ENCODE data around the gene AMPH. TPM values are rescaled to one million over a fixed set of nuclear protein-coding genes. Genes with fewer than 3 reads are reported as not detected.

AMPH gene
- total RNA-seq, 1 donor from 2014 or later: 10.7 TPM

GRCh38 chr7:38432671-38433070, 198.5 kb downstream of the AMPH start:
- DNase-seq (ENCODE audit: extremely low spot score, unreplicated experiment): no peak
- Mint-ChIP-seq H3K9me3 (ENCODE audit: unreplicated experiment) (no peaks in the 10 kb centered on the region), H3K4me1 (ENCODE audit: unreplicated experiment) (no peaks in the 10 kb centered on the region), H3K27me3 (ENCODE audit: unreplicated experiment) (no peaks in the 10 kb centered on the region), H3K27ac (ENCODE audit: unreplicated experiment) (no peak overlapping the region), H3K36me3 (ENCODE audit: unreplicated experiment) (peaks cover 4% of the 10 kb centered on the region), H3K4me3 (ENCODE audit: unreplicated experiment) (no peak overlapping the region)
- TF ChIP-seq, protein P1, sequence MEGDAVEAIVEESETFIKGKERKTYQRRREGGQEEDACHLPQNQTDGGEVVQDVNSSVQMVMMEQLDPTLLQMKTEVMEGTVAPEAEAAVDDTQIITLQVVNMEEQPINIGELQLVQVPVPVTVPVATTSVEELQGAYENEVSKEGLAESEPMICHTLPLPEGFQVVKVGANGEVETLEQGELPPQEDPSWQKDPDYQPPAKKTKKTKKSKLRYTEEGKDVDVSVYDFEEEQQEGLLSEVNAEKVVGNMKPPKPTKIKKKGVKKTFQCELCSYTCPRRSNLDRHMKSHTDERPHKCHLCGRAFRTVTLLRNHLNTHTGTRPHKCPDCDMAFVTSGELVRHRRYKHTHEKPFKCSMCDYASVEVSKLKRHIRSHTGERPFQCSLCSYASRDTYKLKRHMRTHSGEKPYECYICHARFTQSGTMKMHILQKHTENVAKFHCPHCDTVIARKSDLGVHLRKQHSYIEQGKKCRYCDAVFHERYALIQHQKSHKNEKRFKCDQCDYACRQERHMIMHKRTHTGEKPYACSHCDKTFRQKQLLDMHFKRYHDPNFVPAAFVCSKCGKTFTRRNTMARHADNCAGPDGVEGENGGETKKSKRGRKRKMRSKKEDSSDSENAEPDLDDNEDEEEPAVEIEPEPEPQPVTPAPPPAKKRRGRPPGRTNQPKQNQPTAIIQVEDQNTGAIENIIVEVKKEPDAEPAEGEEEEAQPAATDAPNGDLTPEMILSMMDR (IDR thresholded peaks at IDR 0.05): no peak

GRCh38 chr7:38432080-38432479, 199.1 kb downstream of the AMPH start:
- TF ChIP-seq, protein P1 (IDR thresholded peaks at IDR 0.05): no peak
- no peaks in the 10 kb centered on the region for H3K9me3 Mint-ChIP-seq (ENCODE audit: unreplicated experiment)
- no peaks in the 10 kb centered on the region for H3K27me3 Mint-ChIP-seq (ENCODE audit: unreplicated experiment)
- no peaks in the 10 kb centered on the region for H3K4me1 Mint-ChIP-seq (ENCODE audit: unreplicated experiment)
- no peak for DNase-seq (ENCODE audit: extremely low spot score, unreplicated experiment)
- H3K4me3 Mint-ChIP-seq (ENCODE audit: unreplicated experiment): no peak overlapping the region
- H3K36me3 Mint-ChIP-seq (ENCODE audit: unreplicated experiment): peaks cover 4% of the 10 kb centered on the region
- H3K27ac Mint-ChIP-seq (ENCODE audit: unreplicated experiment): no peak overlapping the region

GRCh38 chr7:38429057-38429456, 202.1 kb downstream of the AMPH start:
- Mint-ChIP-seq H3K27ac (ENCODE audit: unreplicated experiment) (no peak overlapping the region), H3K9me3 (ENCODE audit: unreplicated experiment) (no peaks in the 10 kb centered on the region), H3K27me3 (ENCODE audit: unreplicated experiment) (no peaks in the 10 kb centered on the region), H3K4me3 (ENCODE audit: unreplicated experiment) (no peak overlapping the region), H3K4me1 (ENCODE audit: unreplicated experiment) (no peaks in the 10 kb centered on the region), H3K36me3 (ENCODE audit: unreplicated experiment) (no peaks in the 10 kb centered on the region)
- TF ChIP-seq, protein P1 (IDR thresholded peaks at IDR 0.05): no peak
- no peak for DNase-seq (ENCODE audit: extremely low spot score, unreplicated experiment)

DNA sequence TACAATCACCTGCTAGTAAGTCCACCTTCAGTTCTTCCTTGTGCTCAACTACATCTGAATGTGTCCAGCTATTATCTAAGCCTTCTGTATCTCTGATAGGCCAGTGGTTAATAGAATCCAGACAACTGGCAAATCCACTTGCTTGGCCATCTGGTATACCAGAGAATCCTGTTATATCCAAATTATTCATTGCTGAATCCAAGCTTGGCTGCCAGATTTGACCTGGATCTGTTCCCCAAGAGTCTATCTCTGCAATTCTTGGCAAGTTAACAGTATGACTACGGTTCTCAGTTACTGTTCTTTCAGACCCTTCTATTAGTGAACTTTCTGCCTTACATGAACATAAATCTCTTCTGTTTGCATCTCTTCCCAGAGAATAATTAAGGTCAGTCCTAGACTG, 203.1 kb downstream of the AMPH start:
- H3K27ac Mint-ChIP-seq (ENCODE audit: unreplicated experiment): no peak overlapping the region
- TF ChIP-seq, protein P1 (IDR thresholded peaks at IDR 0.05): no peak
- no peaks in the 10 kb centered on the region for H3K36me3 Mint-ChIP-seq (ENCODE audit: unreplicated experiment)
- H3K4me1 Mint-ChIP-seq (ENCODE audit: unreplicated experiment): no peaks in the 10 kb centered on the region
- H3K27me3 Mint-ChIP-seq (ENCODE audit: unreplicated experiment): no peaks in the 10 kb centered on the region
- DNase-seq (ENCODE audit: extremely low spot score, unreplicated experiment): no peak
- H3K9me3 Mint-ChIP-seq (ENCODE audit: unreplicated experiment): no peaks in the 10 kb centered on the region
- H3K4me3 Mint-ChIP-seq (ENCODE audit: unreplicated experiment): no peak overlapping the region

DNA sequence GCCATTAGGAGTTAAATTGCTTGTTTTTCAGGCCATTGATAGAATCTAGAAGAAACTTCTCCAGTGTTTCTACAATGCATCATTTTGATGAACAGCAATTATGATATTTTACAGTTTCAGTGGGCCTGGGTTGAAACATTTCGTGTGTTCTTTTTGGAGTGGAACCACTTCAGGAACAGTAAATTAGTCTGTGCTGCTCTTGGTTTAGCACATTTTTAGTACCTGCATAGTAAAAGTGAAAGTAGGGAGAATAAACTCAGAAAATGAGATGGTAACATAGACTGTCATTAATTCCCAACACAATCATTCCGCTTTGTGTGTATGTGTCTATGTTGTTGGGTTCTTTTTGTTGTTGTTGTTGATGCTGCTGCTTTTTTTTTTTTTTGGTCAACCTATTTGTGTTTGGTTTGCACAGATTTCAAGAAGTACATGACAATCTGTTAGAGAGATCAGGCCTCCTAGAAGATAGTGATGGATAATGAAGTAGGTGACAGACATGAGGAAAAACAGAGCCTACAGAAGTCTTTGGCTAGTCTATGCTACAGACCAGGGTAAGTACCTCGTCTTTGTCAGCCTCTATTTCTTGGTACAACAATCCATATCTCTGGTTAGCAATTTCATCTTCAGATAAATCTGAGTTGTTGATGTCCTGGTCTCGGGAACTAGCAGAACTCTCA, 203.8 kb downstream of the AMPH start:
- DNase-seq (ENCODE audit: extremely low spot score, unreplicated experiment): no peak
- Mint-ChIP-seq H3K4me3 (ENCODE audit: unreplicated experiment) (no peak overlapping the region), H3K9me3 (ENCODE audit: unreplicated experiment) (no peaks in the 10 kb centered on the region), H3K27ac (ENCODE audit: unreplicated experiment) (no peak overlapping the region), H3K4me1 (ENCODE audit: unreplicated experiment) (no peaks in the 10 kb centered on the region), H3K27me3 (ENCODE audit: unreplicated experiment) (no peaks in the 10 kb centered on the region), H3K36me3 (ENCODE audit: unreplicated experiment) (no peaks in the 10 kb centered on the region)
- TF ChIP-seq, protein P1 (IDR thresholded peaks at IDR 0.05): no peak

All from osteocyte (in vitro differentiated cells).